Measurements from ENCODE around the gene PLXNA4.

DNA sequence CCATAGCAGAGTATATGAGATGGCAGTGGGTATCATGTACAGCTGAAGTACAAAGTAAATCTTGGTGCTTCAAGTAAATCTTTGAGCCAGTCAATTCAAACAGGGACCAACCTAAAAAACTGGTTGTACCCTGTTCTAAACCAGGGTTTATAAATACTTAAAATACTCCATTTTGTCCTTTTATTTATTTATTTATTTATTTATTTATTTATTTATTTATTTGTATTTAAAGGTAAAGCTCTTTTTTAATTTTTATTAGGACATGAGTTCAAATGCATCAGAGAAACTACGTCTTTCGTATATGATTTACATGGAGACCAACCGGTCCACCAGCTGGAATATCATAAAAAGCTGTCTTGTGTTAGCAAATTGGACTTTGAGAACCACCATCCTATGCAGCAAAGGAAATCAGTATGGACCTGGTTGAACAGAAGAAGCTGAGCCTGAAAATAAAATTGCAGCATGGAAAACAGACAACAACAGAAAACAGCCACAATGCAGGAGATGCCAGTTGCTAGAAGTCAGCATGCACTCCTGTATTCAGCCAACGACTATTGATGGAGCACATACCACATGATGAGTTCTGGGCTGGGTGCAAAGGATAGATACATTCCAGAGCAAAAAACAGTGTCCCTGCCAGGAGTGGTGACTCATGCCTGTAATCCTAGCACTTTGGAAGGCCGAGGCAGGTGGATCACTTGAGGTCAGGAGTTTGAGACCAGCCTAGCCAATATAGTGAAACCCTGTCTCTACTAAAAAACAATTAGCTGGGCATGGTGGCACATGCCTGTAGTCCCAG is 60.0 kb downstream of the PLXNA4 start:
- TF ChIP-seq GATA2 (IDR thresholded peaks at IDR 0.05; ENCODE audit: low read depth, low read length) (no peak), GATA3 (IDR thresholded peaks at IDR 0.05; ENCODE audit: low read depth, low read length) (no peak)

All from SH-SY5Y (cell line).